ENCODE results near the gene PGAM2. TPM values are rescaled to one million over a fixed set of nuclear protein-coding genes. Genes with fewer than 3 reads are reported as not detected.

Gene PGAM2
- total RNA-seq, 2 donors from 2014 or later, result 9.7 TPM; not detected in 1

GRCh38 chr7:44066494-44067063 is 1.2 kb upstream of the PGAM2 start:
- Histone ChIP-seq H3K36me3 (no peaks in the 10 kb centered on the region), H3K9me3 (no peaks in the 10 kb centered on the region), H3K27ac (no peak overlapping the region), H3K27me3 (replicated peaks; ENCODE audit: insufficient read depth) (no peaks in the 10 kb centered on the region), H3K4me3 (no peak overlapping the region), H3K4me1 (replicated peaks) (no peaks in the 10 kb centered on the region)
- intact Hi-C loops (cut with DNase I), result no loop called here
- 68% methylated on average over 7 of the region's 7 CpGs for WGBS
- TF ChIP-seq POLR2AphosphoS5 (IDR thresholded peaks at IDR 0.05), result no peak
- TF ChIP-seq CTCF (IDR thresholded peaks at IDR 0.05), result no peak
- TF ChIP-seq POLR2A (IDR thresholded peaks at IDR 0.05), result no peak
- DNase-seq (ENCODE audit: low spot score), result no peak

- DNase-seq (ENCODE audit: low spot score), result no peak
- H3K4me1 ChIP-seq (replicated peaks), result no peaks in the 10 kb centered on the region
- intact Hi-C loops (cut with DNase I), result no loop called here
- H3K27ac ChIP-seq, result no peak overlapping the region
- no peaks in the 10 kb centered on the region for H3K36me3 ChIP-seq
- H3K9me3 ChIP-seq, result no peaks in the 10 kb centered on the region
- no peak overlapping the region for H3K4me3 ChIP-seq
- TF ChIP-seq CTCF (IDR thresholded peaks at IDR 0.05) (no peak), POLR2AphosphoS5 (IDR thresholded peaks at IDR 0.05) (no peak), POLR2A (IDR thresholded peaks at IDR 0.05) (no peak)
- H3K27me3 ChIP-seq (replicated peaks; ENCODE audit: insufficient read depth), result no peaks in the 10 kb centered on the region
- WGBS, result 45% methylated on average over 6 of the region's 6 CpGs
Observed at GRCh38 chr7:44066111-44066460, 719 bp upstream of the PGAM2 start.

- intact Hi-C loops (cut with DNase I), result no loop called here
- H3K4me3 ChIP-seq, result no peak overlapping the region
Observed at GRCh38 chr7:44064791-44065430, 456 bp downstream of the PGAM2 start.

GRCh38 chr7:44063894-44064651 is 1.3 kb downstream of the PGAM2 start:
- Histone ChIP-seq H3K36me3 (peaks cover 0 to 15% of the 10 kb centered on the region in 2 donors), H3K27ac (no peak overlapping the region), H3K9me3 (no peaks in the 10 kb centered on the region), H3K27me3 (replicated peaks; ENCODE audit: insufficient read depth) (no peaks in the 10 kb centered on the region), H3K4me1 (replicated peaks) (no peaks in the 10 kb centered on the region), H3K4me3 (no peak overlapping the region)
- WGBS, result 49% methylated on average over 16 of the region's 16 CpGs
- DNase-seq (ENCODE audit: low spot score), result no peak
- intact Hi-C loops (cut with DNase I), result no loop called here
- TF ChIP-seq POLR2AphosphoS5 (IDR thresholded peaks at IDR 0.05) (no peak), POLR2A (IDR thresholded peaks at IDR 0.05) (no peak), CTCF (IDR thresholded peaks at IDR 0.05) (no peak)

More at GRCh38 chr7:44064791-44065430, 456 bp downstream of the PGAM2 start:
- H3K36me3 ChIP-seq, result peaks cover 0 to 10% of the 10 kb centered on the region in 2 donors
- H3K9me3 ChIP-seq, result no peaks in the 10 kb centered on the region
- DNase-seq (ENCODE audit: low spot score), result no peak
- H3K27me3 ChIP-seq (replicated peaks; ENCODE audit: insufficient read depth), result no peaks in the 10 kb centered on the region
- H3K4me1 ChIP-seq (replicated peaks), result no peaks in the 10 kb centered on the region
- TF ChIP-seq POLR2AphosphoS5 (IDR thresholded peaks at IDR 0.05), result no peak
- no peak for TF ChIP-seq CTCF (IDR thresholded peaks at IDR 0.05)
- no peak for TF ChIP-seq POLR2A (IDR thresholded peaks at IDR 0.05)
- no peak overlapping the region for H3K27ac ChIP-seq
- WGBS, result 20% methylated on average over 32 of the region's 33 CpGs

All from prostate gland (tissue), 2 donors.